ENCODE measurements around the gene HSPA2. TPM values are rescaled to one million over a fixed set of nuclear protein-coding genes. Genes with fewer than 3 reads are reported as not detected.
"Not testable (repeated sequence)": the region's sequence is repeated elsewhere in the genome, so short reads cannot be mapped to it uniquely, and the experiment has no call there.

Gene HSPA2
- total RNA-seq, 2 donors from 2014 or later = 5.5 to 7.7 TPM

DNA sequence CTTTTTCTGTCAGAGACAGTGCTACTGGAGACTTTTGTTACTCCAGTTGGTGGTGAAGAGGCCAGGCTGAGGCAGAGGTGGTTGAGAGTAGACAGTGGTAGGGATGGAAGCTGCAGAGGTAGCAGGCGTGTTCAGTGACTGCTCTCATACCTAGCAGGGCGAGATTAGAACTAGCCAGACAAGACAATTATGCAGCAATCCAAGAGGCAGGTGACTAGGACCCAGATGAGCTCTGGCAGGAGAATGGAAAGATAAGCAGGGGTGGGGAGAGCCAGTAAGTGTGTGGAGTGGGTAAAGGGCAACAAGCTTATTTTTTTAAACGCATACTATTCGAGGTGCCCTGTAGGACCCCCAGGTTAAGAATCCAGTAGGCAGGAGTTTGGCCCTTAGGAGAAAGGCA, 14.0 kb downstream of the HSPA2 start:
- Mint-ChIP-seq H3K27me3 (ENCODE audit: low read depth) (peaks cover 21% of the 10 kb centered on the region), H3K36me3 (ENCODE audit: insufficient read depth in 2 of 2) (peaks cover 0 to 2% of the 10 kb centered on the region in 2 donors), H3K4me3 (no peak overlapping the region), H3K27ac (no peak overlapping the region), H3K9me3 (no peaks in the 10 kb centered on the region), H3K4me1 (ENCODE audit: low read depth) (peaks cover 8% of the 10 kb centered on the region)
- DNase-seq (no peak), ATAC-seq (replicated peaks in 1 of 2) (no peak)

GRCh38 chr14:64556526-64556925, 16.0 kb downstream of the HSPA2 start:
- H3K9me3 Mint-ChIP-seq = no peaks in the 10 kb centered on the region
- DNase-seq (no peak), ATAC-seq (replicated peaks in 1 of 2) (no peak)
- no peaks in the 10 kb centered on the region for H3K36me3 Mint-ChIP-seq (ENCODE audit: insufficient read depth in 2 of 2)
- no peak overlapping the region for H3K27ac Mint-ChIP-seq
- no peak overlapping the region for H3K4me3 Mint-ChIP-seq
- H3K27me3 Mint-ChIP-seq (ENCODE audit: low read depth) = peaks cover 7% of the 10 kb centered on the region
- no peaks in the 10 kb centered on the region for H3K4me1 Mint-ChIP-seq (ENCODE audit: low read depth)

DNA sequence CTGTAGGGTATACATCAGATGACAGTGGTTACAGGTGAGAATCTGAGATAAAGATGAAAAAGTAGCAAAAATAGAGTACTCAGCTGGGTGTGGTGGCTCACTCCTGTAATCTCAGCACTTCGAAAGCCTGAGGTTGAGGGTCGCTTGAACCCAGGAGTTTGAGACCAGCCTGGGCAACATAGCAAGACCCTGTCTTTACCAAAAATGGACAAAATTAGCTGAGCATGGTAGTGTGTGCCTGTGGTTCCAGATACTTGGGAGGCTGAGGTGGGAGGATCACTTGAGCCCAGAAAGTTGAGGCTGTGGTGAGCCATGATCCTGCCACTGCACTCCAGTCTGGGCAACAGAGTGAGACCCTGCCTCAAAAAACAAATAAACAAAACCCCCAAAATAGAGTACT, 17.7 kb downstream of the HSPA2 start:
- H3K4me3 Mint-ChIP-seq; H3K9me3 Mint-ChIP-seq; ATAC-seq (replicated peaks in 1 of 2); H3K4me1 Mint-ChIP-seq (ENCODE audit: low read depth); H3K27me3 Mint-ChIP-seq (ENCODE audit: low read depth); H3K36me3 Mint-ChIP-seq (ENCODE audit: insufficient read depth in 2 of 2); H3K27ac Mint-ChIP-seq; DNase-seq: not testable (repeated sequence)

GRCh38 chr14:64561631-64562030, 21.1 kb downstream of the HSPA2 start:
- Mint-ChIP-seq H3K27me3 (ENCODE audit: low read depth) (peaks cover 6% of the 10 kb centered on the region), H3K4me1 (ENCODE audit: low read depth) (no peaks in the 10 kb centered on the region), H3K27ac (no peak overlapping the region), H3K4me3 (no peak overlapping the region), H3K9me3 (no peaks in the 10 kb centered on the region), H3K36me3 (ENCODE audit: insufficient read depth in 2 of 2) (no peaks in the 10 kb centered on the region)
- no peak for DNase-seq
- ATAC-seq (replicated peaks in 1 of 2) = no peak

- DNase-seq (no peak), ATAC-seq (replicated peaks in 1 of 2) (no peak)
- no peaks in the 10 kb centered on the region for H3K9me3 Mint-ChIP-seq
- no peaks in the 10 kb centered on the region for H3K36me3 Mint-ChIP-seq (ENCODE audit: insufficient read depth in 2 of 2)
- H3K27me3 Mint-ChIP-seq (ENCODE audit: low read depth) = peaks cover 6% of the 10 kb centered on the region
- H3K27ac Mint-ChIP-seq = no peak overlapping the region
- no peak overlapping the region for H3K4me3 Mint-ChIP-seq
- no peaks in the 10 kb centered on the region for H3K4me1 Mint-ChIP-seq (ENCODE audit: low read depth)
These were observed 21.9 kb downstream of the HSPA2 start for GRCh38 chr14:64562436-64562835.

GRCh38 chr14:64563696-64564095, 23.2 kb downstream of the HSPA2 start:
- Mint-ChIP-seq H3K27ac (no peak overlapping the region), H3K36me3 (ENCODE audit: insufficient read depth in 2 of 2) (no peaks in the 10 kb centered on the region), H3K4me3 (no peak overlapping the region), H3K4me1 (ENCODE audit: low read depth) (no peaks in the 10 kb centered on the region), H3K27me3 (ENCODE audit: low read depth) (peaks cover 6% of the 10 kb centered on the region), H3K9me3 (no peaks in the 10 kb centered on the region)
- ATAC-seq (replicated peaks in 1 of 2) (no peak), DNase-seq (no peak)

DNA sequence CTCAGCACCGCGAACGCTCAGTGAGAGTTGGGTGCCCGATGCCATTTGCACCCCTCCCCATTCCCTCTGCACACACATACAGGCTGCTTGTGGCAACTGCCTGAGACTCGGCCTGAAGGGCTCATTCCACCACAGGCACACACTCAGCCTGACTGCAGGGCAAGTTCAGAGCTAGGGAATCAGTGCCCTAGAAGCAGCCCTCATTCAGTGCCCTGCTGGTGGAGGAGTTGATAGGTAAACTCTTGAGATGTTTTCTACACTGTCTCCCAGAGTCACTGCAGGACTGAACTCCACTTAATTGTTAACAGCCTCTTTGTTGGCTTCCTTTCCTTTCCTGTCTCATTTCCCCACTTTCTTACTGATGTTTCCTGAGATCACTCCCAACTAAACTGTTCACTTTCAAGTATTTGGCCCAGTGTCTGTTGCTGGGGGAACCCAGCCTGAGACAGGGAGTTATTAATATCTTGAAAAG, 26.1 kb downstream of the HSPA2 start:
- no peak for ATAC-seq (replicated peaks in 1 of 2)

GRCh38 chr14:64569138-64569631, 28.6 kb downstream of the HSPA2 start:
- Mint-ChIP-seq H3K4me1 (ENCODE audit: low read depth) (no peaks in the 10 kb centered on the region), H3K9me3 (no peaks in the 10 kb centered on the region), H3K27me3 (ENCODE audit: low read depth) (peaks cover 6% of the 10 kb centered on the region), H3K27ac (no peak overlapping the region), H3K4me3 (no peak overlapping the region), H3K36me3 (ENCODE audit: insufficient read depth in 2 of 2) (no peaks in the 10 kb centered on the region)
- no peak for ATAC-seq (replicated peaks in 1 of 2)
- no peak for DNase-seq

More for the DNA sequence above, 26.1 kb downstream of the HSPA2 start:
- no peaks in the 10 kb centered on the region for H3K9me3 Mint-ChIP-seq
- DNase-seq = no peak
- H3K4me1 Mint-ChIP-seq (ENCODE audit: low read depth) = no peaks in the 10 kb centered on the region
- H3K27me3 Mint-ChIP-seq (ENCODE audit: low read depth) = peaks cover 6% of the 10 kb centered on the region
- H3K4me3 Mint-ChIP-seq = no peak overlapping the region
- H3K27ac Mint-ChIP-seq = no peak overlapping the region
- H3K36me3 Mint-ChIP-seq (ENCODE audit: insufficient read depth in 2 of 2) = no peaks in the 10 kb centered on the region

GRCh38 chr14:64569646-64570045, 29.1 kb downstream of the HSPA2 start:
- H3K9me3 Mint-ChIP-seq; H3K4me1 Mint-ChIP-seq (ENCODE audit: low read depth); H3K36me3 Mint-ChIP-seq (ENCODE audit: insufficient read depth in 2 of 2); DNase-seq; H3K27me3 Mint-ChIP-seq (ENCODE audit: low read depth); ATAC-seq (replicated peaks in 1 of 2); H3K27ac Mint-ChIP-seq; H3K4me3 Mint-ChIP-seq: not testable (repeated sequence)

DNA sequence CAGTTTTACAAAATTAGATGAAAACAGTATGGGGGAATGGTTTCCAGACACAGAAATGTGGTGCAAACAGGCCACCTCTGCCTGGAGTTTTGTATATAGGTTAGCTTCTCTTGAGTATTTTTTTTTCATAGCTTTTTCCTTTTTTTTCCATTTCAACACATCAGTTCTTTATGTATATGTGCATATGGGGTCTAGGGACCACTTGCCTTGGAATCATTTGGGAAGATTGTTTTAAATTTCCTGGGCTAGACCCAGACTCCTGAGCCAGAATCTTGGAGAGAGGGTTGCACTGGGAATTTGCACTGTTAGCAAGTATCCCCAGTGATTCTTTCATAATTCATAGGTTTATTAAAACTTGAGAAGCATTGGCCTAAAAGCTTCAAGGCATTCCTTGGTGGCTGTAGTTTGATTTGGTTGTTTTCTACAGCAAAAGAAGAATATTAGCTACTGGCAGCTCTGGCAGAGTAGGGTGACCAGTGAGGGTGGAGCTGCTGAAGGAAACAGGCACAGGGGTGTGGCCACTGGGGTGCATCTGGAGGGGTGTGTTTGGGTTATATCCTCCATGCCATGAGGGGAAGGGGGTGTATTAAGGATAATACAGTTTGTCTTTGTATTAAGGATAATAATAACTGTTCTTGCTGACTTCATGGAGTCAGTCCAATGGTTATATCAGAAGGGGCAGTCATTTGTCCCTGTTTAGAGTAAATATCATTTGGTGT, 32.0 kb downstream of the HSPA2 start:
- Mint-ChIP-seq H3K4me1 (ENCODE audit: low read depth) (no peaks in the 10 kb centered on the region), H3K9me3 (no peaks in the 10 kb centered on the region), H3K36me3 (ENCODE audit: insufficient read depth in 2 of 2) (no peaks in the 10 kb centered on the region), H3K4me3 (no peak overlapping the region), H3K27ac (no peak overlapping the region), H3K27me3 (ENCODE audit: low read depth) (no peaks in the 10 kb centered on the region)
- DNase-seq (no peak), ATAC-seq (replicated peaks in 1 of 2) (no peak)

DNA sequence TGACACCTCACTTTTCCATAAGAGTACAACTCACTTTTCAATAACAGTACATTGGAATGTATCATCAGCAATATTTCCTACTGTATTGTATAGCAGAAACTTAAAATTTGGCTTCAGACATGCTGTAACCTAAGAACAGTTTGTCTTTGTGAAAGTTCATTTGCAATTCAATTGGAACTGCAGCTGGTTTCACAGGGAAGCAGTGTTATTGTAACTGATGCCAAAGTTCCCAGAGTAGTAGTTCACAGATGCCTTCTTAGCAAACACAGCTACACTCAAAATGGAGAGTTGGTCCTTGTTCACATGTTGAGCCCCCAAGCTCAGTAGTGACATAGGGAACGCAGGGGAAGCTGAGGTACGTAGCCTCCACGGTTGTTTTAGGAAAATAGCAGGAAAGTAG, 32.6 kb downstream of the HSPA2 start:
- no peak overlapping the region for H3K4me3 Mint-ChIP-seq
- H3K27ac Mint-ChIP-seq = no peak overlapping the region
- no peaks in the 10 kb centered on the region for H3K27me3 Mint-ChIP-seq (ENCODE audit: low read depth)
- H3K9me3 Mint-ChIP-seq = no peaks in the 10 kb centered on the region
- ATAC-seq (replicated peaks in 1 of 2) (no peak), DNase-seq (no peak)
- no peaks in the 10 kb centered on the region for H3K36me3 Mint-ChIP-seq (ENCODE audit: insufficient read depth in 2 of 2)
- H3K4me1 Mint-ChIP-seq (ENCODE audit: low read depth) = no peaks in the 10 kb centered on the region

GRCh38 chr14:64574371-64575107, 34.0 kb downstream of the HSPA2 start:
- Mint-ChIP-seq H3K27ac (no peak overlapping the region), H3K4me1 (ENCODE audit: low read depth) (no peaks in the 10 kb centered on the region), H3K4me3 (no peak overlapping the region), H3K36me3 (ENCODE audit: insufficient read depth in 2 of 2) (no peaks in the 10 kb centered on the region), H3K27me3 (ENCODE audit: low read depth) (no peaks in the 10 kb centered on the region), H3K9me3 (no peaks in the 10 kb centered on the region)
- DNase-seq (no peak), ATAC-seq (replicated peaks in 1 of 2) (no peak)

GRCh38 chr14:64577211-64577610, 36.7 kb downstream of the HSPA2 start:
- H3K36me3 Mint-ChIP-seq (ENCODE audit: insufficient read depth in 2 of 2) = no peaks in the 10 kb centered on the region
- no peaks in the 10 kb centered on the region for H3K27me3 Mint-ChIP-seq (ENCODE audit: low read depth)
- H3K4me1 Mint-ChIP-seq (ENCODE audit: low read depth) = no peaks in the 10 kb centered on the region
- H3K9me3 Mint-ChIP-seq = no peaks in the 10 kb centered on the region
- no peak for DNase-seq
- H3K27ac Mint-ChIP-seq = no peak overlapping the region
- no peak overlapping the region for H3K4me3 Mint-ChIP-seq
- no peak for ATAC-seq (replicated peaks in 1 of 2)

Data from activated T-cell treated with anti-CD3 and anti-CD28 coated beads, Interleukin-2, amount 50 U/mL, for 72 hours (primary cell).